H1 (cell line): Measurements from ENCODE around the gene OBSL1. TPM values are rescaled to one million over a fixed set of nuclear protein-coding genes. Genes with fewer than 3 reads are reported as not detected.
A peak's percentile ranks its signal among the peaks of the same experiment; 100 is the strongest.

Experiments
- ASH2L ChIP-seq: fragments of 200-600, 300-600 bp; sonication (generic); IDR thresholded peaks from one replicate; pipeline ENCODE4 v1.7.1; 2017; ENCODE audit warnings: low read length
- ATF3 ChIP-seq: IDR thresholded peaks from 2 replicates; pipeline ENCODE4 v1.6.1; 2011; ENCODE audit warnings: low read depth, mild to moderate bottlenecking, low read length; ENCODE audit not compliant: insufficient read depth
- BCL11A ChIP-seq, 2 experiments: IDR thresholded peaks; one replicate each; pipeline ENCODE4 v1.6.1; 2011; ENCODE audit warnings: low read depth in 2 of 2, low read length in 2 of 2, mild to moderate bottlenecking in 2 of 2
- CHD1 ChIP-seq: IDR thresholded peaks from 2 replicates; pipeline ENCODE4 v1.6.1; 2012; ENCODE audit warnings: low read depth, low read length, improper control_type of control experiment
- E2F6 ChIP-seq: IDR thresholded peaks from 2 replicates; pipeline ENCODE4 v1.6.1; 2012; ENCODE audit warnings: inconsistent platforms
- EGR1 ChIP-seq: IDR thresholded peaks from 2 replicates; pipeline ENCODE4 v1.6.1; 2011; ENCODE audit warnings: low read depth, low read length, borderline replicate concordance
- EP300 ChIP-seq, 2 experiments: IDR thresholded peaks; 1 replicate in 1 of 2; 2 replicates in 1 of 2; pipeline ENCODE4 v1.6.1; 2011 to 2012; ENCODE audit warnings: low read depth in 2 of 2, low read length in 2 of 2, mild to moderate bottlenecking in 2 of 2, borderline replicate concordance in 1 of 2, inconsistent platforms in 1 of 2, moderate library complexity in 1 of 2
- EZH2 ChIP-seq: fragments of 200-600 bp; sonication (generic); IDR thresholded peaks from 2 replicates; pipeline ENCODE4 v1.7.1; 2012; ENCODE audit warnings: low read depth, mild to moderate bottlenecking, moderate library complexity, low read length, inconsistent platforms; ENCODE audit not compliant: severe bottlenecking
- GABPA ChIP-seq: IDR thresholded peaks from 2 replicates; pipeline ENCODE4 v1.6.1; 2011; ENCODE audit warnings: mild to moderate bottlenecking, low read length, moderate library complexity, borderline replicate concordance; ENCODE audit not compliant: insufficient read depth
- HDAC6 ChIP-seq: IDR thresholded peaks from one replicate; pipeline ENCODE4 v1.7.1; 2012; ENCODE audit warnings: low read depth, mild to moderate bottlenecking, inconsistent platforms, low read length, moderate library complexity
- JUND ChIP-seq: IDR thresholded peaks from 2 replicates; pipeline ENCODE4 v1.6.1; 2011; ENCODE audit warnings: mild to moderate bottlenecking, improper control_type of control experiment, low read length
- KDM5A ChIP-seq: fragments of 200-600 bp; IDR thresholded peaks from 2 replicates; pipeline ENCODE4 v1.7.1; 2012; ENCODE audit warnings: mild to moderate bottlenecking, low read length, inconsistent platforms, mixed read lengths
- MAFK ChIP-seq: IDR thresholded peaks from 2 replicates; pipeline ENCODE4 v1.6.1; 2012; ENCODE audit warnings: low read depth, mild to moderate bottlenecking, improper control_type of control experiment, low read length
- POLR2AphosphoS5 ChIP-seq: IDR thresholded peaks from 2 replicates; pipeline ENCODE4 v1.6.1; 2011; ENCODE audit warnings: low read depth, low read length
- RAD21 ChIP-seq, 2 experiments: IDR thresholded peaks in 1 of 2; conservative IDR thresholded peaks in 1 of 2; 2 replicates each; pipeline ENCODE4 v1.6.1; 2011; ENCODE audit warnings: low read depth in 2 of 2, low read length in 2 of 2, improper control_type of control experiment in 1 of 2, inconsistent platforms in 1 of 2, mild to moderate bottlenecking in 1 of 2, moderate library complexity in 1 of 2
- RBBP5 ChIP-seq: IDR thresholded peaks from 2 replicates; pipeline ENCODE4 v1.7.1; 2012; ENCODE audit warnings: low read depth, mild to moderate bottlenecking, inconsistent platforms, low read length, moderate library complexity, borderline replicate concordance
- RFX5 ChIP-seq: IDR thresholded peaks from 2 replicates; pipeline ENCODE4 v1.6.1; 2011; ENCODE audit warnings: low read depth, low read length, improper control_type of control experiment, borderline replicate concordance
- SAP30 ChIP-seq: fragments of 300-600 bp; sonication (generic); IDR thresholded peaks from 2 replicates; pipeline ENCODE4 v1.7.1; 2012; ENCODE audit warnings: low read length, moderate library complexity, mild to moderate bottlenecking, inconsistent platforms; ENCODE audit not compliant: insufficient read depth, insufficient replicate concordance
- SP2 ChIP-seq: IDR thresholded peaks from 2 replicates; pipeline ENCODE4 v1.6.1; 2012; ENCODE audit warnings: mild to moderate bottlenecking, low read length, inconsistent platforms
- TAF1 ChIP-seq: IDR thresholded peaks from 2 replicates; pipeline ENCODE4 v1.6.1; 2011; ENCODE audit warnings: mild to moderate bottlenecking, low read depth, low read length
- TCF12 ChIP-seq: IDR thresholded peaks from 2 replicates; pipeline ENCODE4 v1.6.1; 2011; ENCODE audit warnings: low read depth, mild to moderate bottlenecking, low read length
- YY1 ChIP-seq: IDR thresholded peaks from 2 replicates; pipeline ENCODE4 v1.6.1; 2011; ENCODE audit warnings: low read depth, mild to moderate bottlenecking, low read length
- polyA plus RNA-seq, 7 experiments: library from polyadenylated mRNA; depleted of rRNA in 3 of 7; stranded (reverse) in 5 of 7; unstranded in 2 of 7; fragments of >200 nt in 5 of 7; fragments of 200-250 nt in 2 of 7; gene quantifications; 1 replicate in 5 of 7; 2 replicates in 1 of 7; 4 replicates in 1 of 7; pipeline versions ENCODE4 v1.2.1 to v1.2.3, GENCODE V29; 2011 to 2013; ENCODE audit warnings: missing spikeins in 2 of 7, mixed read lengths in 2 of 7
- total RNA-seq: library from RNA; stranded (reverse); fragmentation: NEBNext Ultra II Directional; extraction: Animal tissue kit (Norgen Biotek cat#: 25700); gene quantifications from 2 replicates; pipeline ENCODE4 v1.2.1, GENCODE V29; 2021

OBSL1 gene
- total and polyA plus RNA-seq, 2 of the 8 experiments (the other 6 are each of a cell fraction or from before 2014, with no cell fraction given), result 116 to 127 TPM

DNA sequence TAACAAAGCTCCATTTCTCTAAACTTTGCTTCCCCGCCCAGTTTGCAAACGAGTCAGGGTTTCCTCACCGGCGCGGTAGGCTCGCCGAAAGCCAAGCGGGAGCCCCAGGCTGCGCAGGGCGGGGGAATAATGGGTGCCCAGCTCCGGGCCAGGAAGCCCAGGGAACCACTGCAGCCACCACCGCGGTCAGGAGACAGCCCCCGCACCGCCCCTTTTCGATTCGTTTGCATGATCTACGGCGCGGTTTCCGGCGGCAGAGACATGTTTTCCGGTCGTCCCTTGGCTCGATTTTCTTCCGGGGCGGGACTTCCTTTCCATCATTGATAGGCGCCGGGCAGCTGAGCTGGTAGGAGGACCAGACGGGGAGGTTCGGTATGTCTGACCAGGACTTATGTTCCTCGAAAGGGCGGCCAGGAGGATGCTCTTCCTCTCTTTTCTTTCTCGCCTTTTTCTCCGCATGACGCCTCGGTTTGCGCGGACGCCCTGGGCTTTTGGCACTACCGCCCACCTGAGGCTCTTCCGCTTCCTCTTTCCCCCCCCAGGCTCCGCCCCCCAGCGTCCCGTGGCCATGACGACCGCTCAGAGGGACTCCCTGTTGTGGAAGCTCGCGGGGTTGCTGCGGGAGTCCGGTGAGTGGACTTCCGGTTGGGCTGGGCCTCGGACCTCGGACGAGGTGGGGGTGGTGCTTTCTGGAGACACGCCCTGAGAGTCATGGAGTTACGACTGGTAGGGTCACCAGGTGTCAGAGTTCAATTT is 26.4 kb upstream of the OBSL1 start, which contains the start of gene STK11IP (continued):
- TF ChIP-seq RBBP5, result 0 out of 2 replicates have a peak, but pooled peaks have one; percentile 17
- no peak for TF ChIP-seq EZH2
- no peak for TF ChIP-seq E2F6
- TF ChIP-seq SAP30, result peak; percentile 98
- no peak for TF ChIP-seq CHD1
- peak; percentile 83 for TF ChIP-seq TAF1
- TF ChIP-seq GABPA, result peak; percentile 87
- TF ChIP-seq JUND, result 0 out of 2 replicates have a peak, but pooled peaks have one; percentile 4
- TF ChIP-seq BCL11A (IDR thresholded peaks at IDR 0.05; ENCODE audit: low read depth in 2 of 2, low read length in 2 of 2), result no peak
- no peak for TF ChIP-seq HDAC6
- TF ChIP-seq EGR1, result peak; percentile 88
- no peak for TF ChIP-seq TCF12
- TF ChIP-seq ASH2L, result peak; percentile 59
- TF ChIP-seq POLR2AphosphoS5, result peak; percentile 73; the same call in 1 of the 2 replicates
- TF ChIP-seq ATF3, result 0 out of 2 replicates have a peak, but pooled peaks have one; percentile 30
- TF ChIP-seq KDM5A, result peak; percentile 52
- no peak for TF ChIP-seq RFX5
- 0 out of 4 replicates have a peak, but pooled peaks of 1 of the 2 experiments have one; percentile 4 for TF ChIP-seq RAD21 (IDR thresholded peaks at IDR 0.05 in 1 of 2, conservative IDR thresholded peaks at IDR 0.05 in 1 of 2; ENCODE audit: low read depth in 2 of 2, low read length in 2 of 2)
- TF ChIP-seq MAFK, result no peak
- no peak for TF ChIP-seq EP300 (IDR thresholded peaks at IDR 0.05; ENCODE audit: borderline replicate concordance in 1 of 2, low read depth in 2 of 2, low read length in 2 of 2)
- peak; percentile 10; the same call in 1 of the 2 replicates for TF ChIP-seq YY1
- no peak for TF ChIP-seq SP2
